CD4-positive, alpha-beta T cell treated with Interleukin-6 for 4 hours (primary cell): ENCODE results near the gene ADGRG6.

ENCODE experiments used
- DNase-seq: peaks from one replicate; pipeline ENCODE4 v3.0.0-alpha.2; 2020; ENCODE audit warnings: mixed read lengths

ADGRG6 gene

GRCh38 chr6:142292166-142292924, 9.5 kb upstream of the ADGRG6 start:
- no peak for DNase-seq

GRCh38 chr6:142293121-142293520, 8.7 kb upstream of the ADGRG6 start:
- DNase-seq = no peak

GRCh38 chr6:142294679-142295078, 7.1 kb upstream of the ADGRG6 start:
- DNase-seq = no peak

GRCh38 chr6:142296975-142297604, 4.7 kb upstream of the ADGRG6 start:
- DNase-seq = no peak

GRCh38 chr6:142297605-142297995, 4.2 kb upstream of the ADGRG6 start:
- DNase-seq = no peak

- no peak for DNase-seq
Measured at GRCh38 chr6:142297996-142298753, 3.6 kb upstream of the ADGRG6 start.

GRCh38 chr6:142300302-142300701, 1.5 kb upstream of the ADGRG6 start:
- no peak for DNase-seq

- DNase-seq = no peak
Measured at GRCh38 chr6:142300758-142301650, 803 bp upstream of the ADGRG6 start.

- DNase-seq = no peak
Measured at GRCh38 chr6:142302421-142303175, 791 bp downstream of the ADGRG6 start.

- no peak for DNase-seq
Measured at GRCh38 chr6:142303176-142303533, 1.3 kb downstream of the ADGRG6 start.

- DNase-seq = no peak
Measured at GRCh38 chr6:142304241-142304640, 2.4 kb downstream of the ADGRG6 start.

- no peak for DNase-seq
Measured at GRCh38 chr6:142306736-142307135, 4.9 kb downstream of the ADGRG6 start.

GRCh38 chr6:142307963-142308748, 6.3 kb downstream of the ADGRG6 start:
- no peak for DNase-seq

GRCh38 chr6:142309426-142309825, 7.6 kb downstream of the ADGRG6 start:
- DNase-seq = no peak

GRCh38 chr6:142313284-142313683, 11.5 kb downstream of the ADGRG6 start:
- DNase-seq = no peak

- DNase-seq = no peak
Measured at GRCh38 chr6:142316791-142317368, 15.1 kb downstream of the ADGRG6 start.

GRCh38 chr6:142318714-142319113, 16.9 kb downstream of the ADGRG6 start:
- DNase-seq = no peak

GRCh38 chr6:142320366-142320765, 18.6 kb downstream of the ADGRG6 start:
- no peak for DNase-seq

- DNase-seq = no peak
Measured at GRCh38 chr6:142321451-142321850, 19.6 kb downstream of the ADGRG6 start.

GRCh38 chr6:142322066-142322465, 20.3 kb downstream of the ADGRG6 start:
- DNase-seq = no peak
